GM12878 (cell line): ENCODE results near the gene CNTNAP5. TPM values are rescaled to one million over a fixed set of nuclear protein-coding genes. Genes with fewer than 3 reads are reported as not detected.

ENCODE experiments used
- ATAC-seq: fragments of 200-7000 bp; cut with Tn5 transposase; 3 replicates; pipeline ENCODE4 v1.9.1; 2020; ENCODE audit warnings: mild to moderate bottlenecking, moderate library complexity
- BruUV-seq: library from RNA; stranded (reverse); fragments of 400-500 nt; replicated peaks from 2 replicates; lab custom pipeline; 2021; lab: Mats Ljungman, UMichigan
- CTCF ChIA-PET: fragments of 300-600 bp; sonication (Branson Sonifier 250); formaldehyde crosslinking; extraction: SDS; loops from one replicate; lab custom pipeline; 2021; ENCODE audit warnings: inconsistent platforms; lab: Yijun Ruan, JAX
- POLR2A ChIA-PET: fragments of 350-600 bp; formaldehyde crosslinking; extraction: SDS; loops from one replicate; lab custom pipeline; 2021; ENCODE audit warnings: inconsistent platforms; lab: Charles Lee
- RAD21 ChIA-PET: fragments of 300-600 bp; sonication (Branson Sonifier 250); formaldehyde crosslinking; loops from one replicate; lab custom pipeline; 2023; ENCODE audit warnings: antibody characterized with exemption; ENCODE audit not compliant: unreplicated experiment; lab: Charles Lee
- SMC1A ChIA-PET: fragments of 300-600 bp; sonication (Branson Sonifier 250); formaldehyde crosslinking; loops from one replicate; lab custom pipeline; 2023; ENCODE audit not compliant: unreplicated experiment, uncharacterized antibody; lab: Charles Lee
- DNase-seq: peaks from one replicate; pipeline ENCODE4 v3.0.0-alpha.2; 2011; ENCODE audit warnings: low read depth, low spot score
- FAIRE-seq: peaks from 3 replicates; lab custom pipeline; 2011; peaks lifted over from hg19 to GRCh38; lab: Jason Lieb, UNC
- H2AFZ ChIP-seq: 2 replicates; pipeline ENCODE4 v1.6.0; 2011; ENCODE audit warnings: low read depth, low read length, control low read depth; ENCODE audit not compliant: control insufficient read depth
- H3K27ac ChIP-seq: 2 replicates; pipeline ENCODE4 v1.5.1; 2011; ENCODE audit warnings: control low read depth; ENCODE audit not compliant: control insufficient read depth, insufficient read depth
- H3K27me3 ChIP-seq, 2 experiments: replicated peaks in 1 of 2; 2 replicates each; pipeline versions ENCODE4 v1.6.0 to v1.6.1; 2011; ENCODE audit warnings: low read length in 1 of 2; ENCODE audit not compliant: control insufficient read depth in 2 of 2, insufficient read depth in 2 of 2
- H3K36me3 ChIP-seq, 2 experiments: 2 replicates each; pipeline ENCODE4 v1.5.1; 2011; ENCODE audit warnings: low read length in 1 of 2; ENCODE audit not compliant: control insufficient read depth in 2 of 2, insufficient read depth in 2 of 2
- H3K4me1 ChIP-seq: 2 replicates; pipeline ENCODE4 v1.6.1; 2011; ENCODE audit warnings: mild to moderate bottlenecking, low read length, moderate library complexity, mixed read lengths; ENCODE audit not compliant: control insufficient read depth, insufficient read depth
- H3K4me2 ChIP-seq: 2 replicates; pipeline ENCODE4 v1.6.0; 2011; ENCODE audit warnings: control low read depth; ENCODE audit not compliant: control insufficient read depth, insufficient read depth
- H3K4me3 ChIP-seq: fragments of 200-600 bp; sonication (generic); 2 replicates; pipeline ENCODE4 v1.5.1; 2016
- H3K79me2 ChIP-seq: 2 replicates; pipeline ENCODE4 v1.6.0; 2011; ENCODE audit warnings: low read length; ENCODE audit not compliant: control insufficient read depth, insufficient read depth
- H3K9ac ChIP-seq: 2 replicates; pipeline ENCODE4 v1.8.0; 2011; ENCODE audit warnings: low read length, control low read depth, mixed read lengths; ENCODE audit not compliant: control insufficient read depth, insufficient read depth
- H3K9me3 ChIP-seq: replicated peaks from 3 replicates; pipeline ENCODE4 v1.5.1; 2011; ENCODE audit warnings: mild to moderate bottlenecking, low read length; ENCODE audit not compliant: control insufficient read depth, insufficient read depth
- H4K20me1 ChIP-seq: 2 replicates; pipeline ENCODE4 v1.6.0; 2011; ENCODE audit not compliant: control insufficient read depth, insufficient read depth
- ELK1 ChIP-seq: IDR thresholded peaks from 2 replicates; pipeline ENCODE4 v1.6.1; 2012; ENCODE audit warnings: low read depth, low read length, improper control_type of control experiment
- EP300 ChIP-seq, 2 experiments: fragments of 150-350 bp in 1 of 2; IDR thresholded peaks; 2 replicates each; pipeline ENCODE4 v1.6.1; 2011 to 2012; ENCODE audit warnings: low read depth in 2 of 2, low read length in 2 of 2, borderline replicate concordance in 1 of 2, improper control_type of control experiment in 1 of 2, inconsistent platforms in 1 of 2; ENCODE audit not compliant: control insufficient read depth in 1 of 2
- FOXK2 ChIP-seq: fragments of 450-650 bp; IDR thresholded peaks from 2 replicates; pipeline ENCODE4 v1.6.1; 2017; ENCODE audit warnings: mild to moderate bottlenecking, moderate library complexity
- IKZF1 ChIP-seq: fragments of 450-650 bp; conservative IDR thresholded peaks from 2 replicates; pipeline ENCODE4 v1.6.1; 2017; ENCODE audit warnings: antibody characterized with exemption, mild to moderate bottlenecking
- MTA3 ChIP-seq: IDR thresholded peaks from 2 replicates; pipeline ENCODE4 v1.6.1; 2012; ENCODE audit warnings: low read length, inconsistent platforms, borderline replicate concordance
- NBN ChIP-seq: fragments of 450-650 bp; IDR thresholded peaks from 2 replicates; pipeline ENCODE4 v1.6.1; 2016
- RAD21 ChIP-seq: IDR thresholded peaks from 2 replicates; pipeline ENCODE4 v1.6.1; 2011; ENCODE audit warnings: mild to moderate bottlenecking, low read depth, low read length, moderate library complexity; ENCODE audit not compliant: insufficient read depth
- SMARCA5 ChIP-seq: fragments of 450-650 bp; IDR thresholded peaks from 2 replicates; pipeline ENCODE4 v1.6.1; 2017; ENCODE audit warnings: mild to moderate bottlenecking
- WGBS: methylation state at CpG from one replicate; pipeline ENCODE4 v1.1.6; 2016; ENCODE audit warnings: low lambda C conversion rate; ENCODE audit not compliant: insufficient replicate concordance, insufficient coverage; ENCODE audit errors: missing lambda C conversion rate; 5-methylcytosine and 5-hydroxymethylcytosine counted together
- in situ Hi-C: fragments of 300-500 bp; cut with MboI; formaldehyde crosslinking; loops from 9 replicates; pipeline ENCODE4 v1.14.3; 2018; ENCODE audit warnings: mixed read lengths
- intact Hi-C: fragments of 100-400 bp; cut with micrococcal nuclease; formaldehyde crosslinking; loops from one replicate; pipeline ENCODE4 v1.14.2; 2022; ENCODE audit not compliant: unreplicated experiment
- polyA plus RNA-seq, 11 experiments: library from polyadenylated mRNA; depleted of rRNA in 4 of 11; unstranded in 6 of 11; stranded (reverse) in 5 of 11; fragments of >200 nt; fragmentation: Nextera tagmentation in 4 of 11; fragmentation: Illumina TruSeq in 1 of 11; extraction: Ambion mirVana in 4 of 11; extraction: Trizol in 1 of 11; gene quantifications; 1 replicate in 1 of 11; 2 replicates in 10 of 11; pipeline versions ENCODE4 v1.2.1 to v1.2.3, GENCODE V29; 2011 to 2016; ENCODE audit warnings: inconsistent platforms in 2 of 11, missing spikeins in 2 of 11, low read depth in 1 of 11
- total RNA-seq, 4 experiments: library from RNA; depleted of rRNA in 3 of 4; stranded (reverse); fragments of >200 nt in 3 of 4; fragmentation: Illumina TruSeq in 1 of 4; extraction: Trizol in 1 of 4; gene quantifications; 2 replicates each; pipeline versions ENCODE4 v1.2.1 to v1.2.3, GENCODE V29; 2013 to 2021
- TF ChIP-seq, protein P1 (sequence below): fragments of 450-650 bp; IDR thresholded peaks from 2 replicates; pipeline ENCODE4 v1.6.1; 2014; ENCODE audit warnings: mild to moderate bottlenecking

The CNTNAP5 gene
- total and polyA plus RNA-seq, 10 of the 15 experiments (the other 5 are each of a cell fraction or from before 2014, with no cell fraction given): not detected

- H2AFZ ChIP-seq: no peak overlapping the region
- 44% methylated on average over 6 of the region's 6 CpGs for WGBS
- H3K9ac ChIP-seq: no peak overlapping the region
- H3K9me3 ChIP-seq: no peaks in the 10 kb centered on the region
- in situ Hi-C loops (no loop called here), intact Hi-C loops (no loop called here)
- ChIA-PET SMC1A (no interaction called here), CTCF (no interaction called here), RAD21 (no interaction called here), POLR2A (no interaction called here)
- FAIRE-seq (no peak), DNase-seq (no peak), ATAC-seq (no peak)
- no peaks in the 10 kb centered on the region for H3K27me3 ChIP-seq
- H3K4me3 ChIP-seq: no peak overlapping the region
- no peak overlapping the region for H3K27ac ChIP-seq
- no peaks in the 10 kb centered on the region for H3K36me3 ChIP-seq
- BruUV-seq: no TSS peak
- H3K4me2 ChIP-seq: no peak overlapping the region
- TF ChIP-seq EP300 (IDR thresholded peaks at IDR 0.05; ENCODE audit: borderline replicate concordance in 1 of 2, control insufficient read depth in 1 of 2, low read depth in 2 of 2, low read length in 2 of 2) (no peak), ELK1 (no peak), MTA3 (no peak), SMARCA5 (no peak), NBN (no peak), RAD21 (no peak), IKZF1 (no peak), FOXK2 (no peak)
- TF ChIP-seq, protein P1, sequence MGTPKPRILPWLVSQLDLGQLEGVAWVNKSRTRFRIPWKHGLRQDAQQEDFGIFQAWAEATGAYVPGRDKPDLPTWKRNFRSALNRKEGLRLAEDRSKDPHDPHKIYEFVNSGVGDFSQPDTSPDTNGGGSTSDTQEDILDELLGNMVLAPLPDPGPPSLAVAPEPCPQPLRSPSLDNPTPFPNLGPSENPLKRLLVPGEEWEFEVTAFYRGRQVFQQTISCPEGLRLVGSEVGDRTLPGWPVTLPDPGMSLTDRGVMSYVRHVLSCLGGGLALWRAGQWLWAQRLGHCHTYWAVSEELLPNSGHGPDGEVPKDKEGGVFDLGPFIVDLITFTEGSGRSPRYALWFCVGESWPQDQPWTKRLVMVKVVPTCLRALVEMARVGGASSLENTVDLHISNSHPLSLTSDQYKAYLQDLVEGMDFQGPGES: no peak
- H3K4me1 ChIP-seq: no peaks in the 10 kb centered on the region
- H4K20me1 ChIP-seq: no peaks in the 10 kb centered on the region
- no peaks in the 10 kb centered on the region for H3K79me2 ChIP-seq
These were observed 476.6 kb downstream of the CNTNAP5 start for GRCh38 chr2:124501575-124502152.
